Subcutaneous adipose tissue (tissue), 4 donors: ENCODE measurements around the gene PDE4D. TPM values are rescaled to one million over a fixed set of nuclear protein-coding genes. Genes with fewer than 3 reads are reported as not detected.

Source experiments
- total RNA-seq, 4 donors: library from RNA; depleted of rRNA; stranded (reverse); fragments of >200 nt; gene quantifications; one replicate each; pipeline ENCODE4 v1.1.0, GENCODE V29; 2016
- TF ChIP-seq, protein P1 (sequence below): fragments of 450-650 bp; IDR thresholded peaks from one replicate; pipeline ENCODE4 v1.5.1; 2016; ENCODE audit warnings: low read depth, mild to moderate bottlenecking, control low read depth, antibody characterized with exemption, moderate library complexity

The PDE4D gene
- total RNA-seq, 4 donors from 2014 or later: 15.0 to 24.0 (median 18.5) TPM

DNA sequence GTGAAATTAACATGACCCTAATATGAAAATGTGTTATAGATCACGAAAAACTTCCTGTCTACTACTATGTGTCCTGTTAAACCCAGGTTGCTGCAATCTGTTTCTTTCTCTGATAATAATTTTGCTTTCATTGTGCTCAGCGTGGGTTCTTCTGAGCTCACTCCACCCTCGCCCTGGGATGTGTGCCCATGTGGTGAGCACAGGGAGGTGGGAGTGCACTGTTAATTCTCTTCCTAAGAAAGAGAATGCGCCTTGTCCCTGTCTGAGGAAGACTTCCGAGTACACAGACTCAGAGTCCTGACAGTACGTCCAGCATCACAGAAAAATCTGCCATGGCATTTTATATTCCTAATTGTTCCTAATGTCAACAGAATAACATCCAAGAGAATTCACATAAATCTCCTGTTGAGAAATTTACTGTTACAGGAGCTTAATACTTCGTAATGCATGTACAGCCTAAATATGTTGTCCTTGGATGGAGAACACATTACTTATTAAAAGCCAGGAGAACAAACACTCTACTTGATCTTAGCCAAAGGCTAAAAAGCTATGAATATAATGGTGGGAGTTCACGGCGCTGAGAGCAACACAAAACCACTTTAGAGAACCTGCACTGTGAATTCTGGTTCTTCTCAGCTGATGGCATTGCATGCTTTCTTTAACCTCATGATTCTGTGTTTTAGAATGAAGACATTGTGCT, 102.6 kb downstream of the PDE4D start:
- TF ChIP-seq, protein P1, sequence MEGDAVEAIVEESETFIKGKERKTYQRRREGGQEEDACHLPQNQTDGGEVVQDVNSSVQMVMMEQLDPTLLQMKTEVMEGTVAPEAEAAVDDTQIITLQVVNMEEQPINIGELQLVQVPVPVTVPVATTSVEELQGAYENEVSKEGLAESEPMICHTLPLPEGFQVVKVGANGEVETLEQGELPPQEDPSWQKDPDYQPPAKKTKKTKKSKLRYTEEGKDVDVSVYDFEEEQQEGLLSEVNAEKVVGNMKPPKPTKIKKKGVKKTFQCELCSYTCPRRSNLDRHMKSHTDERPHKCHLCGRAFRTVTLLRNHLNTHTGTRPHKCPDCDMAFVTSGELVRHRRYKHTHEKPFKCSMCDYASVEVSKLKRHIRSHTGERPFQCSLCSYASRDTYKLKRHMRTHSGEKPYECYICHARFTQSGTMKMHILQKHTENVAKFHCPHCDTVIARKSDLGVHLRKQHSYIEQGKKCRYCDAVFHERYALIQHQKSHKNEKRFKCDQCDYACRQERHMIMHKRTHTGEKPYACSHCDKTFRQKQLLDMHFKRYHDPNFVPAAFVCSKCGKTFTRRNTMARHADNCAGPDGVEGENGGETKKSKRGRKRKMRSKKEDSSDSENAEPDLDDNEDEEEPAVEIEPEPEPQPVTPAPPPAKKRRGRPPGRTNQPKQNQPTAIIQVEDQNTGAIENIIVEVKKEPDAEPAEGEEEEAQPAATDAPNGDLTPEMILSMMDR: no peak

DNA sequence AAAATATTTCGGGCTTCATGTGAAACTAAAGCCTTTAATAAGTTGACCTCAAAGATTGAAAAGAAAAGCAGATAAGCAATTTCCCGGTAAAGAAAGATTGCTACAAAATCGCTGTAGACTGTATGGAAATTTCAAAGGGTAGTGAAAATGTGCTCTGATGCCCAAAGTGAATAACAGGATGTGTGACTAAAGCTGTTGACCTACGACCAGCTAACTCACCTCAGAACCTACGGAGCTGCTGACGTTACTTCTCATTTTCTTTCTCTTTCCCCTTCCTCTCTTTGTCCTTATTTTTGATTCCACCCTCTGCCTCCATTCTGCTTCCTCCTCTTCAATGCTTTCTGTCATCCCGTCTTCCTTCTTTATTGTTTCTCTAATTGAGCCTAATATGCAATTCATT, 103.2 kb downstream of the PDE4D start:
- TF ChIP-seq, protein P1: no peak

DNA sequence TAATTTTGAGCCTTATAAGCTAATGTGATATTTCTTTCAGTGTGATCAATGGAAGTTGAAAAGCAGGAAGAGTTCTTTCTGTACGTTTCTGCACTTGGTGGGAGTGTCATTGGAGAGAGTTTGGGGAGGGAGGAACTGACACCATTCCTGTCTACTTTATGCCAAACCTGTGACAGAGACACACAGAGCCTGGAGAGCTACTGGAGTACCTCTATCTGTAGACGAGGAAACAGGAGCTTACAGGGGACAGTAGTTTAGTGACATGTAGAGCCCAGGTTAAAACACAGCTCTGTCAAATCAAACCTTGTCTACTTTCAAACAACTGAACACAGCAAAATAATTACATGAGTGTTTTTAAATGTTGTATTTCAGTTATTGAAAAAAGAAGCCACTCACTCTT, 103.6 kb downstream of the PDE4D start:
- TF ChIP-seq, protein P1: no peak

- TF ChIP-seq, protein P1: no peak
Measured at GRCh38 chr5:59789197-59789596, 104.3 kb downstream of the PDE4D start.

GRCh38 chr5:59786334-59786805, 107.2 kb downstream of the PDE4D start:
- TF ChIP-seq, protein P1: no peak

DNA sequence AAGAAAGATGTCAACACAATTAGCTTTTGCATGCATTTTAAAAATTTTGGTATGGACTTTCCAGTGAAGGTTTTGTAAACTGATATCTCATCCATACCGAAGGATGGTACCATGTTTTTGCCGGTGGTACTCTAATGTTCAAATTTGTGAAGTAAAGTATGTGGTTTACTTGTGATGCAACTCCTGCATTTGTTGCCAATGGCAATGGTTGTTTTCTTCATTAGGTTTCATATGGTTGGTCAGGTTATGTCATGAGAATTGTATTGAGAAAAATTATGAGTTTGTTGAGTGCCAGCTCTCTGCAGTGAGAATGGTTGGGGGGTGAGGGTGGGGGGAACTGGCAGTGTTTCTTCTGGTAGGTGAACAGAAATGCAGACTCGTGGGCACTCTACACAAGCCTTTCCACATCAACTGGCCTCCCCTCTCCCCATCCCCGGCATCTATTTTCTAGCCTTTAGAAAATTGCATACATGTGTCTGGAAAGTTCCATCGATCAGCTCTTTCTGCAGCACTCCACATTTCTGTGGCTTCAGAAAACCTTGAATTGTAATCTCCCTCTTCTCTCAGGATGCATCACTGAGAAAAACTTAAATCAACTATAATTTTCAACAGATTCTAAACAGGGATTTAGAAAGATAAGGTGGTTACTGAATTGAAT, 107.7 kb downstream of the PDE4D start:
- TF ChIP-seq, protein P1: no peak

GRCh38 chr5:59783264-59783663, 110.3 kb downstream of the PDE4D start:
- TF ChIP-seq, protein P1: no peak
